ENCODE measurements around the gene PRKCSH. TPM values are rescaled to one million over a fixed set of nuclear protein-coding genes. Genes with fewer than 3 reads are reported as not detected.
"Not testable (repeated sequence)": the region's sequence is repeated elsewhere in the genome, so short reads cannot be mapped to it uniquely, and the experiment has no call there.

PRKCSH gene
- total and polyA plus RNA-seq, 2 donors from 2014 or later, result 182 to 278 TPM

DNA sequence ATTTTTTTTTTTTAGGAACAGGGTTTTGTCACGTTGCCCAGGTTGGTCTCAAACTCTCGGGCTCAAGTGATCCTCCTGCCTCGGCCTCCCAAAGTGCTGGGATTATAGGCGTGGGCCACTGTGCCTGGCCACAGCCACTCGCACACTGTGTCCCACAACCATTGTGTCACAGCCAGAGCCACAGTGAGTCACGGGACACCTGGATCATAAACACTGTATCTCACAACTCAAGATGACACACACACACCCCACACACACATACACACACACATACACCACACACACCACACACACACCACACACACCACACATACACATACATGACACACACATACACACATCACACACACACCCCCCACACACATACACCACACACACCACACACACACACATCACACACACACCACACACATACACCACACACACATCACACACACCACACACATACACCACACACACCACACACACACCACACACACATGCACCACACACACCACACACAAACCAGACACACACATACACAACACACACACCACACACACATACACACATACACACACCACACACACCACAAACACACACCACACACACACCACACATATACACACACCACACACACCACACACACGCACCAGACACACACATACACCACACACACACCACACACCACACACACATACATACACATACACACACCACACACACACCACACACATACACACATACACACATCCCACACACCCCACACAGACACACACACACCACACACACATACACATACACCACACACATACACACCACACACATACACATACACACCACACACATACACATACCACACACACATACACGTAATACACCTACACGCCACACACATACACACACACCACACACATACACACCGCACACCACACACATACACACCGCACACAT lies 29.2 kb downstream of the PRKCSH start:
- H3K36me3 ChIP-seq (ENCODE audit: control insufficient read depth in 2 of 3, insufficient read depth in 3 of 3, low read length in 3 of 3), result no peaks in the 10 kb centered on the region
- H3K9me3 ChIP-seq (ENCODE audit: control insufficient read depth in 2 of 3, insufficient read depth in 1 of 3, low read length in 3 of 3), result no peaks in the 10 kb centered on the region
- DNase-seq, result no peak
- intact Hi-C loops (cut with DNase I), result no loop called here
- H3K9ac ChIP-seq (ENCODE audit: low read length in 3 of 3), result no peak overlapping the region
- no peaks in the 10 kb centered on the region for H3K4me1 ChIP-seq (ENCODE audit: control insufficient read depth in 2 of 3, insufficient read depth in 2 of 3, low read depth in 1 of 3, low read length in 3 of 3)
- H3K27ac ChIP-seq (ENCODE audit: low read depth in 2 of 2, low read length in 2 of 2), result no peak overlapping the region
- no peaks in the 10 kb centered on the region for H3K27me3 ChIP-seq (ENCODE audit: control insufficient read depth, insufficient read depth, low read length)
- TF ChIP-seq, protein P1, sequence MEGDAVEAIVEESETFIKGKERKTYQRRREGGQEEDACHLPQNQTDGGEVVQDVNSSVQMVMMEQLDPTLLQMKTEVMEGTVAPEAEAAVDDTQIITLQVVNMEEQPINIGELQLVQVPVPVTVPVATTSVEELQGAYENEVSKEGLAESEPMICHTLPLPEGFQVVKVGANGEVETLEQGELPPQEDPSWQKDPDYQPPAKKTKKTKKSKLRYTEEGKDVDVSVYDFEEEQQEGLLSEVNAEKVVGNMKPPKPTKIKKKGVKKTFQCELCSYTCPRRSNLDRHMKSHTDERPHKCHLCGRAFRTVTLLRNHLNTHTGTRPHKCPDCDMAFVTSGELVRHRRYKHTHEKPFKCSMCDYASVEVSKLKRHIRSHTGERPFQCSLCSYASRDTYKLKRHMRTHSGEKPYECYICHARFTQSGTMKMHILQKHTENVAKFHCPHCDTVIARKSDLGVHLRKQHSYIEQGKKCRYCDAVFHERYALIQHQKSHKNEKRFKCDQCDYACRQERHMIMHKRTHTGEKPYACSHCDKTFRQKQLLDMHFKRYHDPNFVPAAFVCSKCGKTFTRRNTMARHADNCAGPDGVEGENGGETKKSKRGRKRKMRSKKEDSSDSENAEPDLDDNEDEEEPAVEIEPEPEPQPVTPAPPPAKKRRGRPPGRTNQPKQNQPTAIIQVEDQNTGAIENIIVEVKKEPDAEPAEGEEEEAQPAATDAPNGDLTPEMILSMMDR (IDR thresholded peaks at IDR 0.05; ENCODE audit: borderline replicate concordance, extremely low read depth, insufficient read depth), result no peak
- peak overlapping the region in 1 of 3 donors; percentile 21 for H3K4me3 ChIP-seq (ENCODE audit: low read length in 3 of 3)
- FAIRE-seq, result no peak

DNA sequence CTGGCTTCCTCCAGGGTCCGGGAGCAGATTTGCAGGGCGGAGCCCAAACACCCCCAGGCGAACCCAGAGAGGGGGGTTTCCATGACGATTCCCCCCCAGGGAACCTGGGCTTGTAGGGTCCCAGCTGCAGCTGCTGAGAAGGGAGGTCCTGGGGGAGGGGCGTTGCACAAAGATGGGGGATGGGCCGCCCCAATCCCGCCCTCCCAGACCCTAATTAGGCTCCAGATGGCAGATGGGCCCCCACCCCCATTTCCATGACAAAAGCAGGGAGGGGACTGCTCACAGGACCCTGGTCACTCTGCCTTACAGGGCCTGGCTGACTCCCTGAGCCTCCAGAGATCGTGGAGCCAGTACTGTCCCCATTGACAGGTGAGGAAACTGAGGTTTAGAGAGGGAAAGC lies 30.2 kb downstream of the PRKCSH start:
- Histone ChIP-seq H3K4me3 (ENCODE audit: low read length in 3 of 3) (no peak overlapping the region), H3K9ac (ENCODE audit: low read length in 3 of 3) (no peak overlapping the region), H3K27me3 (ENCODE audit: control insufficient read depth, insufficient read depth, low read length) (no peaks in the 10 kb centered on the region), H3K36me3 (ENCODE audit: control insufficient read depth in 2 of 3, insufficient read depth in 3 of 3, low read length in 3 of 3) (no peaks in the 10 kb centered on the region), H3K9me3 (ENCODE audit: control insufficient read depth in 2 of 3, insufficient read depth in 1 of 3, low read length in 3 of 3) (no peaks in the 10 kb centered on the region), H3K27ac (ENCODE audit: low read depth in 2 of 2, low read length in 2 of 2) (no peak overlapping the region), H3K4me1 (ENCODE audit: control insufficient read depth in 2 of 3, insufficient read depth in 2 of 3, low read depth in 1 of 3, low read length in 3 of 3) (no peaks in the 10 kb centered on the region)
- DNase-seq, result no peak
- no peak for FAIRE-seq
- intact Hi-C loops (cut with DNase I), result no loop called here
- TF ChIP-seq, protein P1 (IDR thresholded peaks at IDR 0.05; ENCODE audit: borderline replicate concordance, extremely low read depth, insufficient read depth), result no peak

DNA sequence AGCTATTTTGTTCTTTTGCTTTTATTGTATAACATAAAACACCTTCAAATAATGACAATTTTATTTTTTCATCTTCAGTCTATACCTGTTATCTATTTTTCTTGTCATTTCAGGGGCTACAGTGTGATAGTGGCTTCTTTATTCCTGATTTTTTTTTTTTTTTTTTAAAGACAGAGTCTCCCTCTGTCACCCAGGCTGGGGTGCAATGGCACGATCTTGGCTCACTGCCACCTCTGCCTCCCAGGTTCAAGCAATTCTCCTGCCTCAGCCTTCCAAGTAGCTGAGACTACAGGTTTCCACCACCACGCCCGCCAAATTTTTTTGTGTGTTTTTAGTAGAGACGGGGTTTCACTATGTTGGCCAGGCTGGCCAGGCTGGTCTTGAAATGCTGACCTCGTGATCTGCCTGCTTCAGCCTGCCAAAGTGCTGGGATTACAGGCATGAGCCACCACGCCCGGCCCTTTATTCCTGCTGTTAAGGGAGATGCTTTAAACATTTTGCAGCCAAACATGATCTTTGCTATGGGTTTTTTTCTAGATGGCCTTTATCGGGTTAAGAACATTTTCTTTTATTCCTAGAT lies 32.9 kb downstream of the PRKCSH start:
- DNase-seq; H3K9me3 ChIP-seq (ENCODE audit: control insufficient read depth in 2 of 3, insufficient read depth in 1 of 3, low read length in 3 of 3); H3K9ac ChIP-seq (ENCODE audit: low read length in 3 of 3); H3K27ac ChIP-seq (ENCODE audit: low read depth in 2 of 2, low read length in 2 of 2); FAIRE-seq; H3K4me1 ChIP-seq (ENCODE audit: control insufficient read depth in 2 of 3, insufficient read depth in 2 of 3, low read depth in 1 of 3, low read length in 3 of 3); H3K4me3 ChIP-seq (ENCODE audit: low read length in 3 of 3); H3K36me3 ChIP-seq (ENCODE audit: control insufficient read depth in 2 of 3, insufficient read depth in 3 of 3, low read length in 3 of 3); intact Hi-C loops (cut with DNase I); H3K27me3 ChIP-seq (ENCODE audit: control insufficient read depth, insufficient read depth, low read length): not testable (repeated sequence)

DNA sequence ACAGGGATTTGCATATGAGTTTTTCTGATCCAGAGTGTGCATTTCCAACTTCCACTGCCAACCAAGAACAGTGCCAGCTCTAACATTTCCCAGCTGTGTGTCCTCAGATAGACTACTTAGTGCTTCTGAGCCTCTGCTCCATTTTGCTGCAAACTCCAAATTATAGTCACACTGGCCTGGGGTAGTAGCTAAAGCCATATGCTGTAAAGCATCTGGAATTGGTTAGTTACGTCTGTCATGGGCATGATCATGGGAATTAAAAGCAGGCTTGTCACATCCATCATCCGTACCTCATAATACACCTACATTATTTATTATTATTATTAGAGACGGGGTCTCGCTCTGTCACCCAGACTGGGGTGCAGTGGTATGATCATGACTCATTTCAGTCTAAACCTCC lies 38.3 kb downstream of the PRKCSH start:
- intact Hi-C loops (cut with DNase I), result no loop called here
- no peaks in the 10 kb centered on the region for H3K27me3 ChIP-seq (ENCODE audit: control insufficient read depth, insufficient read depth, low read length)
- no peak overlapping the region for H3K4me3 ChIP-seq (ENCODE audit: low read length in 3 of 3)
- H3K27ac ChIP-seq (ENCODE audit: low read depth in 2 of 2, low read length in 2 of 2), result no peak overlapping the region
- H3K4me1 ChIP-seq (ENCODE audit: control insufficient read depth in 2 of 3, insufficient read depth in 2 of 3, low read depth in 1 of 3, low read length in 3 of 3), result no peaks in the 10 kb centered on the region
- FAIRE-seq (no peak), DNase-seq (no peak)
- no peaks in the 10 kb centered on the region for H3K9me3 ChIP-seq (ENCODE audit: control insufficient read depth in 2 of 3, insufficient read depth in 1 of 3, low read length in 3 of 3)
- H3K9ac ChIP-seq (ENCODE audit: low read length in 3 of 3), result no peak overlapping the region
- TF ChIP-seq, protein P1 (IDR thresholded peaks at IDR 0.05; ENCODE audit: borderline replicate concordance, extremely low read depth, insufficient read depth), result no peak
- no peaks in the 10 kb centered on the region for H3K36me3 ChIP-seq (ENCODE audit: control insufficient read depth in 2 of 3, insufficient read depth in 3 of 3, low read length in 3 of 3)

DNA sequence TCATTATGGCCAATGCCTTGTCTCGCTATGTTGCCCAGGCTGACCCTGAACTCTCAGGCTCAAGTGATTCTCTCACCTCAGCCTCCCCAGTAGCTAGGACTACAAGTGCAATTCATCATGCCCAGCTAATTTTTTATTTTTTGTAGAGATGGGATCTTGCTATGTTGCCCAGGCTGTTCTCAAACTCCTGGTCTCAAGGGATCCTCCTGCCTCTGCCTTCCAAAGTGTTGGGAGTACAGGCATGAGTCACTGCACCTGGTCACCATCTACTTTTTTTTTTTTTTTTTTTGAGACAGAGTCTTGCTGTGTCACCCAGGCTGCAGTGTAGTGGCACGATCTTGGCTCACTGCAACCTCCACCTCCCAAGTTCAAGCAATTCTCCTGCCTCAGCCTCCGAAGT lies 39.9 kb downstream of the PRKCSH start:
- H3K9ac ChIP-seq (ENCODE audit: low read length in 3 of 3); H3K4me1 ChIP-seq (ENCODE audit: control insufficient read depth in 2 of 3, insufficient read depth in 2 of 3, low read depth in 1 of 3, low read length in 3 of 3); DNase-seq; H3K4me3 ChIP-seq (ENCODE audit: low read length in 3 of 3); H3K27me3 ChIP-seq (ENCODE audit: control insufficient read depth, insufficient read depth, low read length); H3K9me3 ChIP-seq (ENCODE audit: control insufficient read depth in 2 of 3, insufficient read depth in 1 of 3, low read length in 3 of 3); FAIRE-seq; intact Hi-C loops (cut with DNase I); H3K27ac ChIP-seq (ENCODE audit: low read depth in 2 of 2, low read length in 2 of 2); H3K36me3 ChIP-seq (ENCODE audit: control insufficient read depth in 2 of 3, insufficient read depth in 3 of 3, low read length in 3 of 3): not testable (repeated sequence)

All from kidney (tissue), 14 donors.